ENCODE measurements around the gene MOXD1.
"Not testable (repeated sequence)": the region's sequence is repeated elsewhere in the genome, so short reads cannot be mapped to it uniquely, and the experiment has no call there.

Gene MOXD1

GRCh38 chr6:132275066-132275970 is 126.0 kb downstream of the MOXD1 start:
- DNase-seq, result no peak

- DNase-seq, result no peak
These were observed 128.5 kb downstream of the MOXD1 start for GRCh38 chr6:132272776-132273175.

- DNase-seq, result no peak
These were observed 130.4 kb downstream of the MOXD1 start for GRCh38 chr6:132270726-132271402.

GRCh38 chr6:132268666-132269065 is 132.6 kb downstream of the MOXD1 start:
- not testable (repeated sequence) for DNase-seq

GRCh38 chr6:132268209-132268608 is 133.1 kb downstream of the MOXD1 start:
- no peak for DNase-seq

- DNase-seq, result no peak
These were observed 135.7 kb downstream of the MOXD1 start for GRCh38 chr6:132265451-132266097.

GRCh38 chr6:132264021-132264500 is 137.2 kb downstream of the MOXD1 start:
- no peak for DNase-seq

- no peak for DNase-seq
These were observed 139.9 kb downstream of the MOXD1 start for GRCh38 chr6:132261354-132261753.

GRCh38 chr6:132259070-132259469 is 142.2 kb downstream of the MOXD1 start:
- DNase-seq, result no peak

- no peak for DNase-seq
These were observed 143.7 kb downstream of the MOXD1 start for GRCh38 chr6:132257561-132257960.

GRCh38 chr6:132256457-132256856 is 144.8 kb downstream of the MOXD1 start:
- DNase-seq, result no peak

GRCh38 chr6:132253906-132254305 is 147.4 kb downstream of the MOXD1 start:
- no peak for DNase-seq

- DNase-seq, result no peak
These were observed 148.1 kb downstream of the MOXD1 start for GRCh38 chr6:132253211-132253610.

GRCh38 chr6:132252113-132252512 is 149.2 kb downstream of the MOXD1 start:
- DNase-seq, result no peak

GRCh38 chr6:132251711-132252110 is 149.6 kb downstream of the MOXD1 start:
- DNase-seq, result no peak

- no peak for DNase-seq
These were observed 153.7 kb downstream of the MOXD1 start for GRCh38 chr6:132247381-132248159.

GRCh38 chr6:132246632-132247270 is 154.5 kb downstream of the MOXD1 start:
- DNase-seq, result no peak

- DNase-seq, result no peak
These were observed 155.1 kb downstream of the MOXD1 start for GRCh38 chr6:132246120-132246617.

Measured in 8988T (cell line).